ENCODE results near the gene ZNF792.

DNA sequence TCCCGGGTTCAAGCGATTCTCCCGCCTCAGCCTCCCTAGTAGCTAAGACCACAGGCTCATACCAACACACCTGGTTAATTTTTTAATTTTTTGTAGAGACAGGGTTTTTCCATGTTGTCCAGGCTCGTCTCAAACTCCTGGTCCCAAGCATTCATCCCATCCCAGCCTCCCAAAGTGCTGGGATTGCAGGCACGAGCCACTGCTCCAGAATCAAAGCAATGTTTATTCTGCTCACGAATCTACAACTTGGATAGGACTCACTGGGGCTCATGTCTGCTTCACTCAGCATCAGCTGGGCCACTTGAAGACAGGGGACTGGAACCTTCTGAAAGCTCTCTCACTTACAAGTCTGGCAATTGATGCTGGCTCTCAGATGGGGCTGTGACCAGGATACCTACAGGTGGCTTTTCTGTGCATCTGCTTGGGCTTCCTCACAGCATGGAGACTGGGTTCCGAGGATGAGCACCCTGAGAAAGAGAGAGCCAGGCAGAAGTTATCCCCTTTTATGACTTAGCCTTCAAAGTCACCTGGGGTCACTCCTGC, 8.2 kb upstream of the ZNF792 start:
- TF ChIP-seq NFIC (IDR thresholded peaks at IDR 0.05), result no peak
- TF ChIP-seq RAD21 (IDR thresholded peaks at IDR 0.05; ENCODE audit: low read depth), result no peak
- TF ChIP-seq TEAD4 (IDR thresholded peaks at IDR 0.05), result no peak
- no peak for TF ChIP-seq ZBTB7A (IDR thresholded peaks at IDR 0.05; ENCODE audit: low read depth)
